HG02981 (cell line): ENCODE data around the gene C12orf76.
"Not testable (repeated sequence)": the region's sequence is repeated elsewhere in the genome, so short reads cannot be mapped to it uniquely, and the experiment has no call there.

Source experiments
- ATAC-seq: cut with Tn5 transposase; IDR thresholded peaks from one replicate; pipeline ENCODE4 v1.9.1; 2021; ENCODE audit warnings: mild to moderate bottlenecking, moderate library complexity; ENCODE audit not compliant: unreplicated experiment

The C12orf76 gene

GRCh38 chr12:110024051-110024450 lies 24.3 kb downstream of the C12orf76 start:
- no peak for ATAC-seq

GRCh38 chr12:110023059-110023980 lies 25.0 kb downstream of the C12orf76 start:
- no peak for ATAC-seq

- no peak for ATAC-seq
Observed at GRCh38 chr12:110020956-110021355, 27.4 kb downstream of the C12orf76 start.

- no peak for ATAC-seq
Observed at GRCh38 chr12:110015132-110015531, 33.2 kb downstream of the C12orf76 start.

DNA sequence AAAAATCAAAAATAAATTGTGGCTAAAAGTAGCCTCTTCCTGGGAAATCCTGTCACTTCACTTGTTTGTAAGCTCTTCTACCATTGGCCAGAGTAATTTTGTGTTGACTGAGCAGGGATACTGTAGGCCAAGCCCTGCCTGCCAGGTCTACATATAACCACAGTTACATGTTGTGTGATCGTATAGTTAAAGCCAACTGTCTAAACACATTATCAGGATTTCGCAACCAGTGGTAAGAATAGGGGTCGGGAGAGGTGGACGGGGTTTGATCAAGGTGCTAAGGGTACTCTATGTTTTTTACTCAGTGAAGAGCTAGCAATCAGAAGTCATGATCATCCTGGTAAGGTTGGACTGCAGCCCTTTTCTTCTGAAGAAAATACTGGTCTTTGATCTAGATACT lies 35.7 kb downstream of the C12orf76 start:
- ATAC-seq, result no peak

DNA sequence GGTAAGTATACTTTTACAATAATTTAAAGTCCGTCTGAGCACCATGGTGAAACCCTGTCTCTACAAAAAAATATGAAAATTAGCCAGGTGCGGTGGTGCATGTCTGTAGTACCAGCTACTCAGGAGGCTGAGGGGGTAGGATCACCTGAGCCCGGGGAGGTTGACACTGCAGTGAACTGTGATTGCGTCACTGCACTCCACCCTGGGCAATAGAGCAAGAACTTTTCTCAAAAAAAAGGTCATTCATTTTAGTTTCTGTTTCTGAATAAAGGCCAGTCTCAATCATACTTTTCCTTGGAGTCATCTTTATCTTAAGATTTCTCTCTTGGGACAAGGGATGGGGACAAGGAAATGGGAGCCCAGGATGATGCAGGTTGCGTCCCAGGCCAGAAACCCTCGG lies 36.2 kb downstream of the C12orf76 start:
- ATAC-seq, result peak; percentile 54

DNA sequence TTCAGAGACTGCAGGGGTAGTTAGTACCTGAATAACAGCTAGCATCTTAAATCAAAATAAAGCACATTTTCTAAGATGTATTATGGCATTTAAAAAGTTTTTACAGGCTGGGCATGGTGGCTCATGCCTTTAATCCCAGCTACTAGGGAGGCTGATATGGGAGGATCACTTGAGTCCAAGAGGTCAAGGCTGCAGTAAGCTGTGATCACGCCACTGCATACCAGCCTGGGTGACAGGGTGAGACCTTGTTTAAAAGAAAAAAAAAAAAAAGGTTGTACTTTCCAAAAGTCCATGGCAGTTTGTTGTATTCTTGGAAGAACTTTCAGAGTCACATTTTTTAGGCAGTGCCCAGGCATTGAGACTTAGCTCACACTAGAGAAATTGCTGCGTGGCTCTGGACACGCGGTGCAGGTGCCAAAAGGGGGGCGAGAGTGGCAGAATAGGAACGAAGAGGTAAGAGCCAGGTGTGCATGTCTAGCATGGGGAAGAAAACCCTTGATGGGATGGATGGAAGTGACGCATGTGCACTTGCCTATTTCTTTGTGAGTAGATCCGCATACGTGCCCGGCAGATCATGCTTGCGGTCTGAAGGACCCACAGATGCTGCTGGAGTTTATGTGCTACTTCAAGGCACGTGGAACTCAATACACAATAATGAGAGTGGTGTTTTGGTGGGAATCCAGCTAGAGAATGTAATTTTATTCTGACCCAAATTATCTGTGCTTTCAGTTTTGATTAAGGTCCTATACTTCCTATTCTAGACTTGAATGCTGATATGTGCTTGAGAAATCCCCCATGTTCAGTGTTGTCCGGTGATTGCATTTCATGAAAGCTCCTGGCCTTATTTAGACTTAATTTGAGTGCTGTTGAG lies 37.2 kb downstream of the C12orf76 start:
- no peak for ATAC-seq

- ATAC-seq, result not testable (repeated sequence)
Observed at GRCh38 chr12:110008681-110009398, 39.5 kb downstream of the C12orf76 start.

GRCh38 chr12:110007881-110008280 lies 40.4 kb downstream of the C12orf76 start:
- no peak for ATAC-seq

GRCh38 chr12:110006115-110006514 lies 42.2 kb downstream of the C12orf76 start:
- ATAC-seq, result no peak

GRCh38 chr12:110005319-110005973 lies 42.9 kb downstream of the C12orf76 start:
- ATAC-seq, result no peak

DNA sequence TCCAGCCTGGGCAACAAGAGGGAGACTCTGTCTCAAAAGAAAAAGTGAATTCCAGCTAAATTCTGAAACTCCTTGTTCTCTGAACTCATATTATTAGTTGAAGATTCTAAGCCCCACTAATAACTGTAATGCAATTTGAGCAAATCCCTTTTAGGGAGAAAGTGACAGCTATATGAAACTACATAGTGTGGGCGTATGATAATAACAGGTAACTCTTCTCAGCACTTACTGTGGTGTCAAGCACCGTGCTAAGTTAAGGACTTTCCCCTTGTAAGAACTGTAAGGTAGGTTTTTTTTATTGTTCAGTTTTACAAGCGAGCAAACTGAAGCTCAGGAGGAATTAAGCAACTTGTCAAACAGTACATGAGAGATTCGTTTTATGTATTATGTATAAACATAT lies 43.7 kb downstream of the C12orf76 start:
- ATAC-seq, result no peak

DNA sequence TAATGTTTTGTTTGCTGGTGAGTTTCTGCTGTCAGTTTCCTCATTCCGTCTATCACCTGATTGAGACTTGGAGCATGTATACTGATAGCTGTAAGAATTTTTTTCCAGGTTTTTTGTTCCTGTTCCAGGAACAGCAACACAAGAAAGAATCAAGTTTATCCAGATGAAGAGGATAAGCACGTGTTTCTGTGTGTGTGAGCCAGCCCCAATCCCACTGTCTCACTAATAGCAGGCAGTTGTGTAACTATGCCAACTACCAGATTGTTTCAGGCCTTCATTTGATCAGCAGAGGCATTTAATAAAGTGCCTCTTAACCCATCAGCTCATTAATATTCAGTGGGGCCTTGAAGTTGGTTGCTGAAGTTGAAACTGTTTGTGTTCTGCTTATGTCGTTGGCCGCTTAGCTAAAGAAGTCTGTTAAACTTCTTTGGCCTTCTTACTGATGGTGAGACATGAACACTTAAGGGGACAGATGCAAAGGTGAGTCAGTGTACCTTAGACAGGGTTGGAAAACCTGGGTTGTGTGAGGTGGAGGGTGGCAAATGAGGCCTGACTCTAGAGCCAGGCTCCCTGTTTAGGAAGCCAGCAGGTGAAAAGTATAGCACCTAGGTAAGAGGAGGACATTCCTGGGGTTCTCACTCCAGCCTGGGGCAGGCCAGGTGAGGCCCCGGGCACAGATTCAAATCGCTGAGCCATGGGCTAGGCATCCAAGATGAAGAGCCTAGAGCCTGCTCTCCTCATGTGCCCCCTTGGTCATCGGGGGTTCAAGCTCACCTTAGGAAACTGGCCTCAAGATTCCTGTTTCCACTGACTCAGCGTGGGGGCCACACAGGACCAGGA lies 45.4 kb downstream of the C12orf76 start:
- ATAC-seq, result no peak

DNA sequence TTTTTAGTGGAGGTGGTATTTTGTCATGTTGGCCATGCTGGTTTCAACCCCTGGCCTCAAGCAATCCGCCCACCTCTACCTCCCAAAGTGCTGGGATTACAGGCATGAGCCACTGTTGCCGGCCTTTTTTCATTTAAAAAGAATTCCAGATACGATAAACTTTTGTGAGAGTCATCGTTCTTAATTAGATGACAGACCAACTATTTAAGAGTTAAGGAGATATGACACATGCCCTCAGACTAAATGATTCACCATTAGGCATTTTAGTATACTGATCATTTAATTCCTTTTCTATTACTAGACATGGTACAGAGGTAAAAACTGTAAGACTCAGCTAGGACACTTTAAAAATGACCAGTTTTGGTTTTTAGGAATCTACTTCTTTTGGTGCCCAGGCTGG lies 46.7 kb downstream of the C12orf76 start:
- no peak for ATAC-seq

GRCh38 chr12:109999983-110000505 lies 48.3 kb downstream of the C12orf76 start:
- no peak for ATAC-seq

GRCh38 chr12:109999649-109999971 lies 48.7 kb downstream of the C12orf76 start:
- peak; percentile 1 for ATAC-seq

- ATAC-seq, result peak; percentile 38
Observed at GRCh38 chr12:109998904-109999648, 49.2 kb downstream of the C12orf76 start, which contains the start of gene ANKRD13A. Gene ANKRD13A, plus strand, starts transcription at chr12:109999430. Its CDS starts 259 bp downstream, at chr12:109999689.

DNA sequence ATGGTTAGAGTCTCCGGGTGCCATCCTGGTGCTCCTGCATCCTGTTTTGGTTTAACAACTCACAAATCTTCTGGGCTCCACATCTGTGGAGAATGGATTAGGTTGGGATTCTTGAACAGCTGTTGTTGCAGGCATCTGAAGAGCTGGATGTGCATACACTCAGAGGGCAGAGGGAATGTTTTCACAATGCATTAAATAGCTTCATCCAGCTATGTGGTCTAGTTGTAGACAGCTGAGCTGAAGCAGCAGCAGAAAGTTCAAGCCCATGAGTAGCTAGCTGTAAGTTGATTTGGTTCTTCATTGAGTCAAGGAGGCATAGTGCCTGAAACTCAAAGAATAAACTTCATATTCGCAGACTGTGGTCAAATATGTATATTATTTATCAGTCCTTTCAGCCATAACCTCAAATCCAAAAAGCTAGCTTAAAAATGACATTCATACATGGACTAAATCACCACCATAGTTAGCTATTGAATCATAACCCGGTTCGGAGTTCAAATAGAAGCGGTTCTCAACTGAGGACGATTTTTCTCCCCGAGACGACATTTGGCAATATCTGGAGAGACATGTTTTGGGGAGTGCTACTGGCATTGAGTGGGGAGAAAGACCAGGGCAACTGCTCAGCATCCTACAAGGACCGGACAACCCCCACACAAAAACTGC lies 50.0 kb downstream of the C12orf76 start:
- no peak for ATAC-seq
